ENCODE results near the gene ITGA8. TPM values are rescaled to one million over a fixed set of nuclear protein-coding genes. Genes with fewer than 3 reads are reported as not detected.

The ITGA8 gene
- total and polyA plus RNA-seq, 9 of the 15 experiments (the other 6 are each of a cell fraction or from before 2014, with no cell fraction given): 0.01 to 0.07 (median 0.04) TPM; not detected in 5

DNA sequence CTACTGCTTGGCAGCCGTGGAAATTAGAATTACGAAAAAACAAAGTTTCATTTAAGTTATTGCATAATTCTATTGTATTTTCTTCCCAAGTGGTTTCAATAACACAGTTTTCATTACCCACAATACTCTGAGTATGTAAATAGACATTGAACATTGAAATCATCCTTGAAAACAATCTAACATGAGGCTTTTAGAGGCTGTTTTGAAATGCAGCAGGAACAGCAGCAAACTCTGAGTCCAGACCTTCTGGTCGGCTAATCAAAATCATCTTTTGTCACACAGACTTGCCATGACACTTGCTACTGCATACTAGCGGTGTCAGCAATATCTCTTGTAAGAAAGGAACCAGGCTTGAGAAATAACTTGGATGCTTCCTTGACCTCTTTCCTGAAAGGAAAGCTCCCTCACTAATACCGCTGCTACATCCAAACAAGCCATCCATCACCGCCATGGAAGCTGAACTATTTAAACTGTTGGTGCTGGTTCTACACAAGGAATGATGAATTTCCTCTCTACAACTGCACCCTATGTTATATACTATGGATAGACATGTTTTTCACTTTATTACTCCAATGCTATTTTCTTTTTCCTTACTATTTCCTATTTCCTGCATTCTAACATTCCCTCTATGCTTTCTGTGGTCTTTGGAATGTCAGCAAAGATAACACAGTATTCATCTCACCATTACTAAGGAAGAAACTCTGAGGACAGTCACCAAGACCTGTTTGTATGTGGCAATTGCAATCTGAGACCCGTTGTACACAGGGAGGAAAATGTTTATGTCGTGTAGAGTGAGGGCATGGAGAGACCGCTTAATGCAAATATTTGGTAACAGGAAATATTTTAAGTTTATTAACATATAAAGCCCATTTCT, 130.8 kb downstream of the ITGA8 start (continued):
- TF ChIP-seq MGA (IDR thresholded peaks at IDR 0.05): no peak
- TF ChIP-seq KLF16 (IDR thresholded peaks at IDR 0.05): no peak
- TF ChIP-seq E2F5 (CRISPR knock-in tag; IDR thresholded peaks at IDR 0.05): no peak
